Endothelial cell (in vitro differentiated cells): ENCODE measurements around the gene GLCCI1. TPM values are rescaled to one million over a fixed set of nuclear protein-coding genes. Genes with fewer than 3 reads are reported as not detected.
"Not testable (repeated sequence)": the region's sequence is repeated elsewhere in the genome, so short reads cannot be mapped to it uniquely, and the experiment has no call there.

Experiments
- DNase-seq: peaks from one replicate; pipeline ENCODE4 v3.0.0; 2021; ENCODE audit warnings: low spot score
- H3K27ac Mint-ChIP-seq: one replicate; pipeline ENCODE4 v1.8.0; 2021; ENCODE audit warnings: mixed read lengths, inconsistent platforms; ENCODE audit not compliant: unreplicated experiment
- H3K27me3 Mint-ChIP-seq: one replicate; pipeline ENCODE4 v1.8.0; 2021; ENCODE audit warnings: mild to moderate bottlenecking, moderate library complexity, mixed read lengths, inconsistent platforms; ENCODE audit not compliant: unreplicated experiment
- H3K36me3 Mint-ChIP-seq: one replicate; pipeline ENCODE4 v1.8.0; 2021; ENCODE audit warnings: mild to moderate bottlenecking, low read depth, mixed read lengths, inconsistent platforms; ENCODE audit not compliant: unreplicated experiment
- H3K4me1 Mint-ChIP-seq: one replicate; pipeline ENCODE4 v1.8.0; 2021; ENCODE audit warnings: mild to moderate bottlenecking, mixed read lengths, inconsistent platforms; ENCODE audit not compliant: unreplicated experiment
- H3K4me3 Mint-ChIP-seq: one replicate; pipeline ENCODE4 v1.8.0; 2021; ENCODE audit warnings: mild to moderate bottlenecking, mixed read lengths, inconsistent platforms; ENCODE audit not compliant: unreplicated experiment
- H3K9me3 Mint-ChIP-seq: one replicate; pipeline ENCODE4 v1.8.0; 2021; ENCODE audit warnings: mixed read lengths, inconsistent platforms; ENCODE audit not compliant: unreplicated experiment
- total RNA-seq: library from RNA; stranded (reverse); fragmentation: NEBNext Ultra II Directional; extraction: Animal tissue kit (Norgen Biotek cat#: 25700); gene quantifications from one replicate; pipeline ENCODE4 v1.2.1, GENCODE V29; 2021; ENCODE audit not compliant: unreplicated experiment
- TF ChIP-seq, protein P1 (sequence below): fragments of 200-600 bp; sonication (generic); IDR thresholded peaks from one replicate; pipeline ENCODE4 v1.5.0; 2021; ENCODE audit warnings: antibody characterized with exemption; ENCODE audit not compliant: unreplicated experiment

GLCCI1 gene
- total RNA-seq, 1 donor from 2014 or later: 13.8 TPM

DNA sequence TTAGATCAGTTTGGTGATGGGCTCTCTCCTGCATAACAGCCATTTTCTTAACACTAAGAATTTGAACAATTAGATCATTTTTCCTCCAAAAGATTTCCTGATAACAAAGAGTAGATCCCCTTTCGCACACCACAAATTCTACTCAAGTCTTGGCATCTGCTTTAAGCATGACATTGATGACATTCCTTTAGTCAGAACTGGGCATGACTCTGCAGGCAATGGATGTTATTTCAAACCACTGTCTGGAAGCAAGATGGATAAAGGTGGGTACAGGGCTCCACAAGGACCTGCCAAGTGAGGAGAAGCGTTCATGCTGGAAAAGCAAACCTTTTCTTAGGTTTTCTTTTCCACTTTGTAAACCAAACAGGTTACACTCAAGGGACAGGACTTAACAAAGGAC is 123.5 kb downstream of the GLCCI1 start:
- TF ChIP-seq, protein P1, sequence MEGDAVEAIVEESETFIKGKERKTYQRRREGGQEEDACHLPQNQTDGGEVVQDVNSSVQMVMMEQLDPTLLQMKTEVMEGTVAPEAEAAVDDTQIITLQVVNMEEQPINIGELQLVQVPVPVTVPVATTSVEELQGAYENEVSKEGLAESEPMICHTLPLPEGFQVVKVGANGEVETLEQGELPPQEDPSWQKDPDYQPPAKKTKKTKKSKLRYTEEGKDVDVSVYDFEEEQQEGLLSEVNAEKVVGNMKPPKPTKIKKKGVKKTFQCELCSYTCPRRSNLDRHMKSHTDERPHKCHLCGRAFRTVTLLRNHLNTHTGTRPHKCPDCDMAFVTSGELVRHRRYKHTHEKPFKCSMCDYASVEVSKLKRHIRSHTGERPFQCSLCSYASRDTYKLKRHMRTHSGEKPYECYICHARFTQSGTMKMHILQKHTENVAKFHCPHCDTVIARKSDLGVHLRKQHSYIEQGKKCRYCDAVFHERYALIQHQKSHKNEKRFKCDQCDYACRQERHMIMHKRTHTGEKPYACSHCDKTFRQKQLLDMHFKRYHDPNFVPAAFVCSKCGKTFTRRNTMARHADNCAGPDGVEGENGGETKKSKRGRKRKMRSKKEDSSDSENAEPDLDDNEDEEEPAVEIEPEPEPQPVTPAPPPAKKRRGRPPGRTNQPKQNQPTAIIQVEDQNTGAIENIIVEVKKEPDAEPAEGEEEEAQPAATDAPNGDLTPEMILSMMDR: no peak
- Mint-ChIP-seq H3K27me3 (peaks cover 3% of the 10 kb centered on the region), H3K4me1 (no peaks in the 10 kb centered on the region), H3K9me3 (no peaks in the 10 kb centered on the region), H3K27ac (no peak overlapping the region), H3K36me3 (peaks cover 5% of the 10 kb centered on the region), H3K4me3 (no peak overlapping the region)
- DNase-seq: no peak

DNA sequence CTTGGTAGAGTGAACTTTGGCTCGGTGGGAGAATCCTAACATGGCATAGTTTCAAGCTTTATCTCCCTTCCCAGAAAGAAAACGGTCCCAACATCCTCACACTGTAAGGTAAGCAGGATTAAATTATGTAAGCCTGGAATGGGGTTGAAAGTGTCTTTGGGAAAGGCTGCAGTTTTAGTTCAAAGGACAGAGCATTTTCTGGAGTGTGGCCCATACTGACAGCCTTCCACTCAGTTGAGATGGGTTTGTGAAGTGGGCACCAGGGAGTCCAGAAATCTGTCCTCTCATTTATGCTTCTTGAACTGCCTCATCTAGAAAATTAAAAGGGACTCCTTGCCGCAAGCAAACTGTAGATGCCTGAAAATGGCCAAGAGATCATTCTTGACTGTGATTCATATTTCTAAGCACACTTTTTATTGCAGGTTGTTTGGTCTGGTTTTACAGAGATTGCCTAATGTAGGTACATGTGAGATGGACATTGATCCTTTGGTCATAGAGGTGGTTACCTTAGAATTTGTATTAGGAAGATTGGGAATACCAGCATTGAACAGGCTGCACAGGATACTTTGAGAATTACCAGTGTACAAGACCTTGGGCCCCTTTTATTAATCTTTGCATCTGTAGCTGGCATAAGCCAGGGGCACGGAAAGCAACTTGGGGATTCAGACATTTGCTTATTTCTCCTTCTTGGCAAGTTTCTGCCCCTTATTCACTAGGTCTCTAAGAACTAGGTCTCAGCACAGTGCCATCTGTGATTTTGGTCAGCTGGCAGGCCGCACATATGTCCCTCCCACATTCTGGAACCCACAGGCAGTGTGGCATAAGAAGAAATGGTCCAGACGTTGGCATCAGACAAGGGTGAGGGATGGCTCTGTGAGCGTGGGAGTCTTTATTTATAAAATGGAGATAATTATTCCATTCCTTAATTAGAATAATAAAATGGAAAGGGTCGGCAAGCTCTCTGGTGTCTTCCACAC is 125.9 kb downstream of the GLCCI1 start:
- Mint-ChIP-seq H3K4me3 (no peak overlapping the region), H3K27ac (no peak overlapping the region), H3K4me1 (no peaks in the 10 kb centered on the region), H3K9me3 (no peaks in the 10 kb centered on the region), H3K36me3 (peaks cover 5% of the 10 kb centered on the region), H3K27me3 (peaks cover 3% of the 10 kb centered on the region)
- DNase-seq: no peak
- TF ChIP-seq, protein P1: no peak

DNA sequence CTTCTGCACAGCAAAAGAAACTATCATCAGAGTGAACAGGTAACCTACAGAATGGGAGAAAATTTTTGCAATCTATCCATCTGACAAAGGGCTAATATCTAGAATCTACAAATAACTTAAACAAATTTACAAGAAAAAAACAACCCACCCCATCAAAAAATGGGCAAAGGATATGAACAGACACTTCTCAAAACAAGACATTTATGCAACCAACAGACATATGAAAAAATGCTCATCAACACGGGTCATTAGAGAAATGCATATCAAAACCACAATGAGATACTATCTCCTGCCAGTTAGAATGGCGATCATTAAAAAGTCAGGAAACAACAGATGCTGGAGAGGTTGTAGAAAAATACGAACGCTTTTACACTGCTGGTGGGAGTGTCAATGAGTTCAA is 132.7 kb downstream of the GLCCI1 start:
- not testable (repeated sequence) for H3K27ac Mint-ChIP-seq, DNase-seq, H3K4me3 Mint-ChIP-seq, H3K4me1 Mint-ChIP-seq, H3K9me3 Mint-ChIP-seq, H3K27me3 Mint-ChIP-seq, H3K36me3 Mint-ChIP-seq

DNA sequence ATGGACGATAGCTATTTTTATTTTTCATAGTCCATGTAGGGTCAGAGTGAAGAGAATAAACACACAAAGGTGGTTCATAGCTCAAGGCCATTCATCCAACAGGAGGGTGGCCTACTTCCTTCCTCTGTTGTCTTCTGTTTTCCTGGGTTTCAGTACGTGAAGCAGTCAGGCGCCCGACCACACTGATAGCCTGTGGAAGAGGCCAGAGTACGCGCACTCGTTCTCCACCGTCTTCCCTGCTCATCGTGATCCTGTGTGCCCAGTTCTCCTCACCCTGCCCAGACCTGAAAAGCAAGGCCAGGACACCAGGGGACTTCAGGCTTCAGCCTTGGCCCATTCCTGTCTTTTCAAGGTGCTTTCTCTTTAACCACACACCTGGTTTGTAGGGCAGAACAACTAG is 134.7 kb downstream of the GLCCI1 start:
- Mint-ChIP-seq H3K4me3 (no peak overlapping the region), H3K36me3 (no peaks in the 10 kb centered on the region)

DNA sequence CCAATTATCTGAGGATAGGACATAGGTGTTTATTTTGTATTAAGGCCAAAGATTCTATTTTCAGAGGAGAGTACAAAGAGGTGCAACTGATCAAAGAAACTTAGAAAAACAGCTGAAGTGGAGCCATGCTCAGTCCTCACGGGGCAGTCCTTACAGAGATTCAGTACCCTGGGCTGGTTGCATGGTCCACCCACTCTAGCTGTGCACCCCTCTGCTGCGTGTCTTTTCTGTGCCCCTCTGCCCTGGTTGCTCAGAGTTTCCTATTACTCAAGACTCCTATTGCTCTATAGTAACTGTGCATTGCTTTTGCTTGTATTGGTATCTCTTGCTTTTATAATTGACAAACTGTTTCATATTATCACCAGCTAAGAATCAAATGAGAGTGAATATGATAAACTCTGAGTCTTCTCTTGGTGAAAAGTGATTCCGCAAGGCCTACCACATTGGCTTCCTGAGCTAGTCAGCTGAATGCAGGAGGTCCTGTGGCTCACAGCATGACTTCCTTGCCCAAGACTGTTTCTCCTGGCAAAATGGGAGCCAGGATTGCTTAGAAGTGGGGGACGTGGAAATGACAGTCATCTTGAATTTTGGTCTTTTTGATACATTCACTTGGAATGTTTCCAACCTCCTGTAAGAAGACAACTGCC is 137.0 kb downstream of the GLCCI1 start:
- no peaks in the 10 kb centered on the region for H3K4me1 Mint-ChIP-seq
- H3K27me3 Mint-ChIP-seq: peaks cover 3% of the 10 kb centered on the region
- no peak overlapping the region for H3K4me3 Mint-ChIP-seq
- H3K9me3 Mint-ChIP-seq: no peaks in the 10 kb centered on the region
- TF ChIP-seq, protein P1: no peak
- H3K27ac Mint-ChIP-seq: no peak overlapping the region
- DNase-seq: no peak
- no peaks in the 10 kb centered on the region for H3K36me3 Mint-ChIP-seq

More for the DNA sequence above, 134.7 kb downstream of the GLCCI1 start:
- H3K27me3 Mint-ChIP-seq: peaks cover 2% of the 10 kb centered on the region
- H3K4me1 Mint-ChIP-seq: no peaks in the 10 kb centered on the region
- H3K9me3 Mint-ChIP-seq: no peaks in the 10 kb centered on the region
- TF ChIP-seq, protein P1: no peak
- no peak overlapping the region for H3K27ac Mint-ChIP-seq
- no peak for DNase-seq
